Effector CD8-positive, alpha-beta T cell (primary cell): ENCODE measurements around the gene TNFAIP3.
"Not testable (repeated sequence)": the region's sequence is repeated elsewhere in the genome, so short reads cannot be mapped to it uniquely, and the experiment has no call there.

Experiments
- DNase-seq: peaks from one replicate; lab custom pipeline; 2025; lab: John Stamatoyannopoulos, UW

The TNFAIP3 gene

DNA sequence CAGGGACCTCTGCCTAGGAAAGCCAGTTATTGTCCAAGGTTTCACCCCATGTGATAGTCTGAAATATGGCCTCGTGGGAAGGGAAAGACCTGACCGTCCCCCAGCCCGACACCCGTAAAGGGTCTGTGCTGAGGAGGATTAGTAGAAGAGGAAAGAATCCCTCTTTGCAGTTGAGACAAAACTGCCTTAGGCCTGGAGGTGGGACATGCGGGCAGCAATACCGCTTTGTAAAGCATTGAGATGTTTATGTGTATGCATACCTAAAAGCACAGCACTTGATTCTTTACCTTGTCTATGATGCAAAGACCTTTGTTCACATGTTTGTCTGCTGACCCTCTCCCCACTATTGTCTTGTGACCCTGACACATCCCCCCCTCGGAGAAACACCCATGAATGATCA lies 22.3 kb upstream of the TNFAIP3 start:
- DNase-seq: not testable (repeated sequence)

- DNase-seq: no peak
Observed at GRCh38 chr6:137845460-137845859, 21.6 kb upstream of the TNFAIP3 start.

GRCh38 chr6:137846274-137846673 lies 20.8 kb upstream of the TNFAIP3 start:
- DNase-seq: no peak

- DNase-seq: no peak
Observed at GRCh38 chr6:137846772-137847313, 20.2 kb upstream of the TNFAIP3 start.

- DNase-seq: no peak
Observed at GRCh38 chr6:137847748-137848147, 19.3 kb upstream of the TNFAIP3 start.

DNA sequence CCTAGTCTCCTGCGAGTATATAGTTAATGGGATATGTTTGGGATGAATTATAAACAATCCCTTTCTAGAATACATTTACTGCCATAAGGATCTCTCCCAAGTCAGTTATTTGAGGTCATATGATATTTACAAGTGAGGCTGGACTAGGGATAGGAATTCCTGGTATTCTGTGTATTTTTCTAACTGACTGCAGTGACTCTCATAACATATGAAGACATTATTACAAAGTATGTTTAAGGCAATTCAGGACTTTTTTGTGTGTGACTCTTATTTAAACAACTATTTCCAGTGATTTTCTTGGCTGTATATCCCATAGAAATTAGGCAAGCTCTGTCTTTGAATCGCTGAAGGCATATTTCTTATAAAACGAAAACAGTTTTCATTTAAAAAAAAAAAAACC lies 18.4 kb upstream of the TNFAIP3 start:
- no peak for DNase-seq

GRCh38 chr6:137849181-137849980 lies 17.7 kb upstream of the TNFAIP3 start:
- DNase-seq: no peak

GRCh38 chr6:137849981-137850714 lies 16.9 kb upstream of the TNFAIP3 start:
- no peak for DNase-seq

DNA sequence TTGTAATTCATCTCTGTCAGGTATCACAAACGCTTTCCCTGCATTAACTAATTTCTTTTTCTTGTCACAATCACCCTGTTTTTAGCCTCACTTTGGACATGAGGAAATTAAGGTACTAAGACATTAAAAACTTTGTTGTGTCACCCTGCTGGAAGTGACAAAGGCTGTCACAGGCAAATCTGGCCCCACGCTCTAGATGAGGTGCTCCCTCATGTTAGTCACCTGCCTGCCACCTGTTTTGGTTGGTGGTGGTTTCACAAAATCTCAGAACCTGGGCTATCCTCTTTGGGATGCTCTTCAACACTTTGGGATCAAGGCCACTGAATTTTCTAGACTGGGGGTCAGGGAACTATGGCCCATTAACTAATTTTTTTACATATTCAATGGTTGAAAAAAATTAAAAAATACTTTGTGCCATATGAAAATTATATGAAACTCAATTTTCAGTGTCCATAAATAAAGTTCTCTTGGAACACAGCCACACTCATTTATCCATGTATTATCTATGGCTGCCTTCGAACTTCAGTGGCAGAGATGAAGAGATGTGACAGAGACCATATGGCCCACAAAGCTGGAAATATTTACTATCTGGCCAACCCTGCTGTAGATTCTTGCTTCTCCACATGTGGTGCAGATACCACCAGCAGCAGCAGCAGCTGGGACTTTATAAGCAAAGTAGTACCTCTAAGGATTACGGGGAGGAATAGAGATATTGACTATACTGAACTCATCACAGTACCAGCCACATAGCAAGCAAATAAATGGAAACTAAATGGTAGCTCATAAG lies 16.1 kb upstream of the TNFAIP3 start:
- DNase-seq: no peak

DNA sequence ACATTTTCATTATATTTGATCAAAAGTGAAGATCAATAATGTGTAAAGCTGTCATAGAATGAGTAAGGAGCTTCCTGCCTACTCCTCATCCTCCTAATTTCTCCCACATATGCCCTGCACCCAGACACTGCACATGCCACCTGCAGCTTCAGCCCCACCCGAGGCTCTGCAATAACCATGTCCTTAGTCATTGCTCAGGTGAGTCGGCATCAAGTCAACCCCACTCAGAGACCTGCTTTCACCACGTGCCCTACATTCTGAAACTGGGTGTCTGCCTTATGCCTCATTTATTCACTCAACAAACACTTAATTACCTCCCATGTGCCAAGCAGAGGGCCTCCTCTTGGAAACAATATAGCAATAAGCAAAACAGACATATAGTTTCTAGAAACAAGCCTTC lies 15.4 kb upstream of the TNFAIP3 start:
- no peak for DNase-seq

GRCh38 chr6:137852346-137852745 lies 14.7 kb upstream of the TNFAIP3 start:
- no peak for DNase-seq

DNA sequence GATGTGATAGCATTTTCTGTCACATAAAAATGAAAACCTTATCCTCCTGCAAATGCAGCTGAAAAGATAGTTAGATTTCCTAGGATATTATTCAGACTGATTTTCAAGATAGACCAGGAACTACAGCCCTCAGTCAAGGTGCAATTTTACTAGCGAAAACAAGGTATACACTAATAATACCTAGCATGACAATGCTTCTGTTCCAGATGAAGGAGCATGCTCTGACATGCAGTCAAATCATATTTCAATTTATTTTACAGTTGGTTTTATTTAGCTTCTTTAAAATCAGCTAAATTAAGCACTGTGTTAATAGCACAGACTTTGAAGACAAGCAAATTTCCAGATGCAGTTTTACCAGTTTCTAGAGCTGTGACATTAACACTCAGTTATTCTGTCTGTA lies 14.2 kb upstream of the TNFAIP3 start:
- DNase-seq: no peak

DNA sequence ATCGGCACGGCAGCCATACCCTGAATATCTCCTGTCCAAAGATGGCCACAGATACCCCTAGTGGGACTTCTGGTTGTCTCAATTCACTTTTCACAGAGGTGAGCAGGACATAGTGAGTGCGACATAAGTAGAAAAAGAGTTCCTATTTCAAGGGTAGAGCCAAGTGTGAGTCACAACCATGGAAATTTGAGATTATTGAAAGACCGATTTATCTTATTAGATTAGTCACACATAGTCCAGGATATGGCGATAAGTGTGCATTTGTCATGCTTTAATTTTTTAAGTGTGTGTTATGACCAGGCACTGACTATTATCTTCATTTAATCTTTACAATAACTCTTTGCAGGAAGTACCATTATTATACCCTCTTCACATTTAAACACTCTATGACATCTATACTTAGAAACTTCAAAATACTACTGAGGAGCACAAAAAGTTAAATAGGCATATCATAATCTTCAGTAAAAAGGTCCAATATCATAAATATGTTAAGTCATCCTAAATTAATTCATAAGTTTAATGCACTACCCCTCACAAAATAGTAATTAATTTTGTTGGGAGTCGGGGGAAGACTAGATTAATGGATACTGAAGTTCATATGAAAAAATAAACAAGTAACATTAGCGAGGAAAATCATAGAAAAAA lies 13.4 kb upstream of the TNFAIP3 start:
- no peak for DNase-seq

GRCh38 chr6:137856138-137856898 lies 10.7 kb upstream of the TNFAIP3 start:
- no peak for DNase-seq

DNA sequence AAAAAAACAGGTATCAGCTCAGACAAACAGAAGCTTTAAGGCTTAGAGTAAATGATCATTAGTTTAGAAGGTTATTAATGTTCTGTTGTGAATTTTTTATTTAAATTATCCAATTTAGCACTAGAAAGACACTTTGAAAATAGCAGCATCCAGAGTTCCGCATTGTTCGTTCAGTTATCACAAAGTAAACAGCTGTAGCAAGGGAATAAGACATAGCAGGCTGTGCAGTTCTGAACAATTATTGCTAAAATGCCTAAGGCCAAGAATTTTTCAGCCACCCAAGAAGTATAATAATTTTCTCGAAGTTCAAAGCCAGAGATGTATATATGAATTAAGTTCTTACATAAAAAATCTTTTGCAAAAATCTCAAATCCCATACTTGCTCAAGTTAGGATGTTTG lies 8.0 kb upstream of the TNFAIP3 start:
- no peak for DNase-seq

DNA sequence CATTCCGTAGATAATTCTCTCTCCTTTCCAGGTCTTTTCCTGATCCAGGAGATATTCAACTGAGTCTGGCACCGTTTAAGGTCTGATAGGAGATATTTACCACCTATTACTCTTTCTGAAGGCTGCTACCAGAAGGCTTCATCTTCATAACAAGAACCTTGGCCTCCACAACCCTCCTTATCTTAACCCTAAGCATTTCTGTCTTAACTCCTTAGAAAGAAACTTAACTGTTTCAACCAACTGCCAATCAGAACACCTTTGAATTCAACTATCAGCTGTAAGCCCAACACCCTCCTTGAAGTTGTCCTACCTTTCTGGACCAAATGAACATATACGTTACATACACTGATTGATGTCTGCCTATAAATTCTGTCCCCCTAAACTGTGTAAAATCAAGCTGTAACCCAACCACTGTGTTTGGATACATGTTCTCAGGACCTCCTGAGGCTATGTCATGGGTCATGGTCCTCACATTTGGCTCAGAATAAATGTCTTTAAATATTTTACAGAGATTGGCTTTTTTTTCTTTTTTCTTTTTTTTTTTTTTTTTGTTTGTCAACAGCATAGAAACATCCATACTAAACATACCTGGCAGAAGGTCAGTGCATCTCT lies 6.6 kb upstream of the TNFAIP3 start:
- no peak for DNase-seq

DNA sequence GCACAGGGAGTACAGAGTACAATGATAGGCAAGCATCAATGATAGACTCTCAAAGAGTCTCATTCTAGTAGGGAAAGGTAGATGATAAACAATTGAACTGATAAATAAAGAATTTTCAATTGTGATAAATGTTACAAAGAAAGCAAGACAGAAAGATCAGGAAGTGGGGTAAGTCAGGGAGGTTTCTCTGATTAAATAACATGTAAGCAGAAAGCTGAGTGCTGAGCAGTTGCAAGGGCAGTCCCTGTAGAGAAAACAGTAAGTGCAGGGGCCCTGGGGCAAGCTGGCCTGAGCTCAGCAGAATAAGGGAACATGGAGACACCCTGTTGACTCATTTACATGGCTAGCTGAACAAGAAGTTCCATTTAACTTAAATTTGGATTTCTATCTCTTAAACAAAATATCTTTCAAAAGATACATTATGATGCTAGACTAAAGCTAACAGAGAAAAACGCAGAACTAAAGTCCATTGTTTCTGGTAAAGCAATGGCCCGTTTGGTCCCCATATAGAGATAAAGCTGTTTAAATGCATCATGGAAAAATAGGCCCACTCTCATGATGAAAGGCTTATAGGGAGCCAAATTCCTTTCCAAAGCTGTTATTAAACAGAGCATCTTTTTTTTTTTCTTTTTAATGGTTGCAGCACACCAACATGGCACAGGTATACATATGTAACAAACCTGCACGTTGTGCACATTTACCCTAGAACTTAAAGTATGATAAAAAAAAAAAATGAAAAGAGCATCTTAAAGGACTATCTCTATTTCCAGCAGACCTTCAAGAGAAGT lies 5.3 kb upstream of the TNFAIP3 start:
- DNase-seq: no peak

- no peak for DNase-seq
Observed at GRCh38 chr6:137862419-137863090, 4.5 kb upstream of the TNFAIP3 start.

DNA sequence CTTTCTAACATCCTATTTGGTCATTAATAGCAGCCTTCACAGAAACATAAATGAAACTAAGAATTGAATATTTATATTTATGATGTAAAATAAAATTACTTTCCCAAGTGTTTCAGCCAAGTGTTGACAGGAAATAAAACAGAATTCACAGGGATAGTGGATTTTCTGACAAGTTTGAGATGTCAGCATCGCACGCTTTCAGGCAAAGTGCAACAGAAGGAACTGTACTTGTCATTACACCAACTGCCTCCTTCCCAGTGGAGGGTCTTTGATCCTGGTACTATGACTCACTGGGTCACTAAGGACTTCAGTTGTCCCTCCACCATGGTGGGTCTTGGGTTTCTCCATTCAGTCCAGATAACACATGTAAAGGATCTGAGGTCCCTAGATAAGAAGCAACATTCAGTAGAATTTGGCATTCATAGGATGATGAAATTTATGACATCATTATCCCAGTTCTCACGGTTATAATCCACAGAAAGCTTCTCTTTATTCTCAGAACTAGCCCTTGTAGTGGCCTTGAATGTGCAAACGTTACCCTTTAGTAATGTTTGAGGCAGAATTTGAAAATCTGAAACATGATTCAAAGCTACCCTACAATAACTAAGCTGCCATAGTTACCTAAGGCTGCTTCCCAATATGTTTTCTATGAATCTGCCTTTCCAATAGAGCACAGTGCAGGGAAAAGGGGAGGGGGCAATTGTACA lies 3.8 kb upstream of the TNFAIP3 start:
- DNase-seq: no peak
